Measurements from ENCODE around the gene PRTFDC1.

DNA sequence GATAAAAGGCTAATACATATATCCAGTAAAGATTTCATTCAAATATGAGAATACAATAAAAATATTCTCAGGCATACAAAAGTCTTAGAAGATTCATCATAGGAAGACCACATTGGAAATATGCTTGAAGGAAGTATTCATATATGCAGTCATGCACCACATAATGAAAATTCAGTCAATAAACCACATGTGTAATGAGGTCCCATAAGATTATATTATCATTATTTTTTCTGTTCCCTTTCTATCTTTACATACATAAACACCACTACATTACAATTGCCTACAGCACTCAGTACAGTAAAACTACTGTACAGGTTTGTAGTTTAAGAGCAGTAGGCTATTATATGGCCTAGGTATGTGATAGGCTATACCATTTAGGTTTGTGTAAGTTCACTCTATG lies 111.6 kb downstream of the PRTFDC1 start:
- no peak for TF ChIP-seq TAF1 (IDR thresholded peaks at IDR 0.05; ENCODE audit: low read depth)
- TF ChIP-seq, protein P1, sequence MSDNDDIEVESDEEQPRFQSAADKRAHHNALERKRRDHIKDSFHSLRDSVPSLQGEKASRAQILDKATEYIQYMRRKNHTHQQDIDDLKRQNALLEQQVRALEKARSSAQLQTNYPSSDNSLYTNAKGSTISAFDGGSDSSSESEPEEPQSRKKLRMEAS (IDR thresholded peaks at IDR 0.05), result no peak
- TF ChIP-seq CREB1 (IDR thresholded peaks at IDR 0.05; ENCODE audit: low read depth), result no peak
- no peak for TF ChIP-seq YY1 (IDR thresholded peaks at IDR 0.05; ENCODE audit: low read depth)
- TF ChIP-seq ZBTB7A (IDR thresholded peaks at IDR 0.05; ENCODE audit: low read depth), result no peak
- TF ChIP-seq, protein P2, sequence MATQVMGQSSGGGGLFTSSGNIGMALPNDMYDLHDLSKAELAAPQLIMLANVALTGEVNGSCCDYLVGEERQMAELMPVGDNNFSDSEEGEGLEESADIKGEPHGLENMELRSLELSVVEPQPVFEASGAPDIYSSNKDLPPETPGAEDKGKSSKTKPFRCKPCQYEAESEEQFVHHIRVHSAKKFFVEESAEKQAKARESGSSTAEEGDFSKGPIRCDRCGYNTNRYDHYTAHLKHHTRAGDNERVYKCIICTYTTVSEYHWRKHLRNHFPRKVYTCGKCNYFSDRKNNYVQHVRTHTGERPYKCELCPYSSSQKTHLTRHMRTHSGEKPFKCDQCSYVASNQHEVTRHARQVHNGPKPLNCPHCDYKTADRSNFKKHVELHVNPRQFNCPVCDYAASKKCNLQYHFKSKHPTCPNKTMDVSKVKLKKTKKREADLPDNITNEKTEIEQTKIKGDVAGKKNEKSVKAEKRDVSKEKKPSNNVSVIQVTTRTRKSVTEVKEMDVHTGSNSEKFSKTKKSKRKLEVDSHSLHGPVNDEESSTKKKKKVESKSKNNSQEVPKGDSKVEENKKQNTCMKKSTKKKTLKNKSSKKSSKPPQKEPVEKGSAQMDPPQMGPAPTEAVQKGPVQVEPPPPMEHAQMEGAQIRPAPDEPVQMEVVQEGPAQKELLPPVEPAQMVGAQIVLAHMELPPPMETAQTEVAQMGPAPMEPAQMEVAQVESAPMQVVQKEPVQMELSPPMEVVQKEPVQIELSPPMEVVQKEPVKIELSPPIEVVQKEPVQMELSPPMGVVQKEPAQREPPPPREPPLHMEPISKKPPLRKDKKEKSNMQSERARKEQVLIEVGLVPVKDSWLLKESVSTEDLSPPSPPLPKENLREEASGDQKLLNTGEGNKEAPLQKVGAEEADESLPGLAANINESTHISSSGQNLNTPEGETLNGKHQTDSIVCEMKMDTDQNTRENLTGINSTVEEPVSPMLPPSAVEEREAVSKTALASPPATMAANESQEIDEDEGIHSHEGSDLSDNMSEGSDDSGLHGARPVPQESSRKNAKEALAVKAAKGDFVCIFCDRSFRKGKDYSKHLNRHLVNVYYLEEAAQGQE (IDR thresholded peaks at IDR 0.05; ENCODE audit: low read depth), result no peak
- no peak for TF ChIP-seq EGR1 (IDR thresholded peaks at IDR 0.05)
- TF ChIP-seq FOXM1 (IDR thresholded peaks at IDR 0.05; ENCODE audit: borderline replicate concordance, low read depth), result no peak
- TF ChIP-seq EP300 (IDR thresholded peaks at IDR 0.05; ENCODE audit: borderline replicate concordance), result no peak
